HTR-8/SVneo (cell line): ENCODE results near the gene TRPV5.

Source experiments
- DNase-seq: peaks from one replicate; pipeline ENCODE4 v3.0.0; 2011; ENCODE audit warnings: low spot score, mixed read lengths; ENCODE audit not compliant: insufficient read length
- FAIRE-seq: peaks from 2 replicates; lab custom pipeline; 2011; peaks lifted over from hg19 to GRCh38; lab: Jason Lieb, UNC

The TRPV5 gene

DNA sequence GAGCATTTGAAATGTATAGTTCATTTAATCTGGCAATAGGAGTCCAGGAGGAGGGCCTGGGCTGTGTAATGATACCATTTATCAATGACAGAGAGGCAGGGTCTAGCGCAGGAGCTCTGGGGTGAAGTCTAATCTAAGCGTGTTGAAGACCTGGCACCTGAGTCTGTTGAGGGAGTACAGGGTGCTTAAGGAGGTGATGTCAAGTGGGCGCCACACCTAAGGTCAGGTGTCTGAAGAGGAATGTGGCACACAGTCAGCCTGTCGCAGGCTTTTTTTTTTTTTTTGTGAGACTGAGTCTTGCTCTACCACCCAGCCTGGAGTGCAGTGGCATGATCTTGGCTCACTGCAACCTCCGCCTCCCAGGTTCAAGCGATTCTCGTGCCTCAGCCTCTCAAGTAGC lies 8.0 kb upstream of the TRPV5 start:
- no peak for FAIRE-seq
- no peak for DNase-seq

DNA sequence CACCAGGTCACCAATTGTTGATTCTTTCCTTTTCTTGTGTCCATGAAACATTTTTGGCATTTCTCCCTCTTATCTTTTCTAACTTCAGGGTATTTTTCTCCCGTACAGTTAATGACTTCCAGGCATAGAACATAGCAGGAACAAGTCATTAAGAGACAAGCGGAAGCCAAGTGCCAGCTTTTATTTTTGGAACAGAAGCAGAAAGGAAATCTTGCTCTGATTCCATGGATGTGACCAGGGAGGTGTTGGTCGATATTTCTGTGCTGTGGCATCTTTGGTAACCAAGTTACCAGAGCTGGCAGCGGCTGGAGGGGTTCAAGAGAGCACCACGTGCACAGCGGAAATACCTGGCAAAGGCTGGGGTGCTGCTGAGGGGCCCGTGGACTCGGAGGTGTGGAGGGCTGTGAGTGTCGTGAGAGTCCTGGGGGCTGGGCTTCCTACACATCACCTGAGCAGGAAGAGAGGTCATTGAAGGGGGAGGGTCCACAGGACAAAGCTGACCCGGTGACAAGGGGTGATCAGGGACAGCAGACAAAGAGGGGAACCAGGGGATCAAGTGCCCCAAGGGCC lies 7.5 kb upstream of the TRPV5 start:
- FAIRE-seq (no peak), DNase-seq (no peak)

DNA sequence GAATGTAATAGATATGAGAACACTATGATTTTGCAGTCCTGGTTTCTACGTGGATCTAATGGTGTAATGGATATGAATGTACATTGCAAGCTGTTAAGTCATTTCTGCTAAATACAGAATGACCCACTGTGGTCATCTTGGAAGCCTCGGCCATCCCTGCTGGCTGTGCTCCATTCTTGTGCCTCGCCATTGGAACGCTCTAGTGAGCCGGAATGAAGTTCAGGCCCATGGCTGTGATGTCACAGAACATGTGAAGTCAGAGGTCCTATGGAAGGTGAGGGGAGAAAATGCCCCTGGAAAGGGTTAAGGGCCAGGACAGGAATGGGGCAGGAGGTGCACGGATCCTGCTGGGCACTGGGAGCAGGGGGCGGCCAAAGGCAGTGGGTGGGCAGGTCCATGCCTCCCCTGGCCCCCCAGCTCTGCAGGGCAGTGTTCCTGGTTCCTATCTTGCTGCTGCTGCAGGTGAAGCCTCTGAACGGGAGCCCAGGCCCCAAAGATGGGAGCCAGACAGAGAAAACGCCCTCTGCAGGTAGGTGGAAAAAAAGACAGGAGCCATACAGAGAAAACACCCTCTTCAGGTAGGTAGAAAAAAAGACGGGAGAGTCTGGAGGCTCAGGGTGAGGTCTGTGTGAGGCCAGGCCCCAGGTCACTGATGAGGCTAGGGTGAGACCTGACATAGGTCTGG lies 5.8 kb upstream of the TRPV5 start, which contains the start of gene LLCFC1:
LLCFC1 (plus strand) TSS at position 259 of the 685 bp plus-strand sequence; CDS start at position 397, 138 bp downstream.
- DNase-seq (peak; percentile 5), FAIRE-seq (no peak)

DNA sequence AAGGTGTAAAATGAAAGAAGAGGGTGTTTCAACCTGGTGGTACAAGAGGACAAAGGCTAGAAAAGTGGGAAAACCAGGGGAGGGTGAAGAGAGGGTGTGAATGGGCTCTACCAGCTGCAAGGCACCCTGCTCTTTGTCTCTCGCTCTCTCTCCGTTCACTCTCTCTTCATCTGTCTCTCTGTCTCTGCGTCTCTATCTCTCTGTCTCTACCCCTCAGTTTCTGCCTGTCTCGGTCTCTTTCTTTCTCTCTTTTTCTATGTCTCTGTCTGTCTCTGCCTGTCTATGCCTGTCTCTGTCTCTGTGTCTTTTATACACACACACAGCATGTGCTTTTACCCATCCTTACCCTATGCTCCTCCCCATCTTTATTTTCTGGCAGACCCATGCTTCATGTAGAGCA lies 5.1 kb upstream of the TRPV5 start:
- no peak for DNase-seq
- FAIRE-seq, result no peak

DNA sequence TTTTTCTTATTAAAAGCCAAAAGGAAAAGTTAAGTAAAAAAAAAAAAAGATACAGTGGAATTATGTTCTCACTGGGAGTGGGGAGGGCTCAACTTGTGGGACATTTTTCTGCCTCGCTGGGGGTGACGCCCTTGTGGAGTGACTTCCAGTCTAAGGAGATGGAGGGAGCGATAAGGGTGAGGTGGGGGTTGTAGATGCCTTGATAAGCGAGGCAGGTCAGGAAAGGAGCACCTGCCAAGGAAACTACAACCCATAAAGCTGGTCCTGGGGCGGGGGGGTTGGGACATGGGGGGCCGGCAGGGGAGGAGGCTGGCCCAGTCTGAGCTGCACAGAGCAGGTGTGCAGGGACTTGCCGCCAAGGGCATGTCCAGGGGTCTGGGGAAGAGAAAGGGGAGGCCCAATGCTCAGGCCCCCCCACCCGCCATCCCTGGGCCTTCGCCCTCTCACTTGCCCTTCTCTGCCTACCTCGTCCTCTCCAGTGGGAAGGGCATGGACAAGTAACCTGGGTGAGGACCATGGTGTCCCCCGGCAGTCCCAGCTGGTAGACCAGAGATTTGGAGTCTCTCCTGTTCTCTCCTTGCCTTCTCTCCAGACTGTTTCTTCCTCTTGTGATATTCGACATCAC lies 2.5 kb upstream of the TRPV5 start:
- no peak for FAIRE-seq
- no peak for DNase-seq

DNA sequence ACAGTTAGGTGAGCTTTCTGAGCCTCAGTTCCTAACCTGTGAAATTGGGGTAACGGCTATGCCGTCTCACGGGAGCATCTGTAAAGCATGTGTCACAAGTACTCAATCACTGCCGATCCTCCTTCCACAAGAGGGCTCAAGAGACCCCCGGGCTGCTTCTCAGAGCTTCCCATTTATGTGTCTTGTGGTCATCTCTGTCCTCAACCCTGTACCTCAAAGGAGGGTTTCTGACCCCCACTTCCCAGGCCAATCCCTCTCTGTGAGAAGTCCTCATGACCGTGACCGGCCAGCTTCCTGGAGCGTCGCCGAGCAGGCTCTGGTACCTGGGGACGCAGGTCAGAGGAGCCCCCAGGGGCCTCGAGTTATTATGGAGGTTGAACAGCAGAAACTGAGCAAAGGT lies 510 bp upstream of the TRPV5 start:
- DNase-seq (no peak), FAIRE-seq (no peak)

DNA sequence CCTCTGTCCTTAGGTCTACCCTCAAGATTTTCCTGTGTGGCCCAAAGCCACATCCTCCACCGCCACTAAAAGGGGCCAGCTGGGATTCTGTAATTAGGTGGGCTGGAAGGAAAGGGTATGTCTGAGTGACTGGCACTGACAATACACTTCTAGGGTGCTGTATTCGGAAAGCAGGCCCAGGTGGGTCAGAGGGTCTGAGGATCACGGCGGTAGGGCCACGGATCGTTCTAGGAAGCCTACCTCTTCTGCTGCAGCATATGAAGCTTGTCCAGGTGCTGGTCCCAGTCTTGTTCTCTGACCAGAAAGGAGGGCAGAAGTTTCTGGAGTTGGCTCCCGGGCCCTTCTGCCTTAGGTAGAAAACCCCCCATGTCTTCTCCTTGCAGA lies 462 bp downstream of the TRPV5 start:
- no peak for DNase-seq
- FAIRE-seq, result no peak

DNA sequence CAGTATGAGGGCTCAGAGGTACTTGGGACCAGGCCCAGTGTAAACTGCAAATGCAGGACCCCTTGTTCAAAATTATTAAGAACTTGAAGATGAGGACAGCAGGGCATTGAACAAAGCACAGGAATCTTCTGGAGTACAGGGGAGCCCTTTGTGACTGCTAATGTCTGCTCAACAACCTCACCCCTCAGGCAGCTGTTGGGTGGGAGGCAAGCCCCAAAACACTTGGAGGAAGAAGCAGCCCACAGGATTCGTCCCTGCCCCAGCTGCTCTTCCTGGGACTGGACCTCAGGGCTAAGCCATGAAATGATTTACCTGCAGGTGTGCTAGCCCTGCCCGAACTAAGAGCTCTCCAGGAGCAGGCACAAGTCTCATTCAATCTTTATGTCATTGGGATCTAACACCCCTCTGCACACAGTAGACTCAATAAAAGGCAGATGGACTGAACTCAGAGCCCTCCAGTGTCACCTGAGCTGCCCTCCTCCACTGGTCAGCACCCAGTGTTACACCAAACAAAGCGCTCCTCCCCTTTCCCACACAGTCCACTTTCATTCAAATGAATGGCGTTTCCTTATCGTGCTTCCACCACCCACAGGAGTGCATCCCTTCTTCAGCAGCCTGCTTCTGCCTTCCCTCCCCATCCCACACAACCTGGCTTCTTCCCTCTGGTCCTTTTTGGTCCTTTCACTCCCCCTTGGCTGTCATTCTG lies 1.0 kb downstream of the TRPV5 start:
- DNase-seq (no peak), FAIRE-seq (no peak)

DNA sequence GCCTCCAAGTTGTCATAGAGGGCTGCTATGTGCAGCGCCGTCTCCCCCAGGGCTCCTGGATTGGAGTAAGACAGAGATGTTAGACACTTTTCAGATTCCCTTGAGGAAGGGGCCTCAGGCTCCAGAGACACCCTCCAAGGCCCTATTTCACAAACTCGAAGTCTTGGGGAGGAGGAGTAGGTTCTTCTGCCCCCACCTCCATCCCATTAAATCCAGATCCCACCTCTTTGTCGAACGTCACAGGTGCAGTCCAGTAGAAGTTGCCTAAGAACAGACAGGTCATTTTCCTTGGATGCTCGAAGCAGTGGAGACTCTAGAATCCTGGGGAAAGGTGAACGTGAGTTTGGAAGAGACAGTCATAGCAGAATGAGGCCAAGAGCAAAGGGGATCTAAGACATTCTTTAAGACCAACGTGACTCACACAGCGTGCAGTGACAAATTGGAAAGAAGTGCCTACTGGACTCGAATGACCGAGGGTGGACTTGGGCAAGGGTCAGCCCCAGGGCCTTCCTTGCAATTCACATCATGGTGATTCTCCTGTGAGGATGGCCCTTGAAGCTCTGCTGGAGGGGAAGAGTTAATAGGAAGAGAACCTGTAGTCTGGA lies 3.3 kb downstream of the TRPV5 start:
- no peak for FAIRE-seq

DNA sequence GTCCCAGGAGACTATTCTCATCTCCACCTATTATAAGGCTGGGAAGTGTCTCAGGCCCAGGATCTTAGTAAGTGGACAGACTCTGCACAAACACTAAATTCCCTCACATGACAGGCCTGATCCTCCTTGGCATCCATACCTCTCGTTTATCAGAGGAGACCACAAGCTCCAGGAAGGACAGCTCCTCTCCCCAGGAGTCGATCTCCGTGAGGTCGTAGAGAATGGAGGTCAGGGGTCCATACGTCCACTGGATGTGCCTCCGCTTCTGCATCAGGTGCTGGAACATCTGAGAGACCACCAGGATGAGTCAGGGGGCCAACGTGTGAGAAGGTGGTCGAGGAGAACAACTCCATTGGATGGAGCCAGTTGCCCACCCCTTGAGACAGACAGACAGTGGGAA lies 5.6 kb downstream of the TRPV5 start:
- no peak for DNase-seq
- no peak for FAIRE-seq

More for the DNA sequence above, 3.3 kb downstream of the TRPV5 start:
- DNase-seq, result no peak

DNA sequence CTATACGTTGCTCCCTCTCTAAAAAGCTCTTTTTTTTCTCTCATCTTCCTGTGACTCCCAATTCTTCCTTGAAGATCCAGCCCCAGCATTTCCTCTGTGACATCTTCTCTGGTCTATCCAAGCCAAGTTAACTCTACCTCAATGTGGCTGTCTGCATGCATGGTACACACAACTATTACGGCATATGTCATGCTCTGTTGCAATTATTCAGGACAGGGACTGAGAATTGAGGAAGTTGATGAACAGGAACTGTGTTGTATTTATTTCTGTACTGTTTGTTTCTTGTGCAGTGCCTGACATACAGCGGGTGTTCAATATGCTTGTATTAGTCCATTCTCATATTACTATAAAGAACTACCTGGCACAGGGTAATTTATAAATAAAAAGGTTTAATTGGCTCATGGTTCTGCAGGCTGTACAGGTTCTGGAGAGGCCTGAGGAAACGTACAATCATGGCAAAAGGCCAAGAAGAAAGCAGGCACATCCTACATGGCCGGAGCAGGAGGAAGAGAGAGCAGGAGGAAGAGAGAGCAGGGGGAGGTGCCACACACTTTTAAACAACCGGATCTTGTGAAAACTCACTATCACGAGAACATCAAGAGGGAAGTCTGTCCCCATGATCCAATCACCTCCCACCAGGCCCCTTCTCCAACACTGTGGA lies 6.3 kb downstream of the TRPV5 start:
- FAIRE-seq, result no peak
- no peak for DNase-seq

DNA sequence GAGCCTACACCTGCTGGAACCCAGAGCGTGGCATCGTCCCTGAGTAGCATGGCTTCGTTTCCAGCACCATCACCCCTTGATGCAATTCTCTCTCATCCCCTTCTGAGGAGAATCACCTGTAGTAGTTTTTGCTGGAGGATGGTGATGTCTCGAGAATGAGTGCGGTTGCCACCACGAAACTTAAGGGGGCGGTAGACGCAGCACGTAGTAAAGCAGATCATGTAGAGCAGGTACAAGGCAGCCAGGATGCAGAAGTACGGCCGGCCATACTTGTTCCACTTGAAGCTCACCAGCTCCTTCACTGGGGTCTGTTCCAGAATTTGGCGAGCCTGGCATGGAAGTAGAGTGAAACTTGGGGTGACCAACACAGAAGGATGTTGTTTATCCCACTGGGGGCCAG lies 8.1 kb downstream of the TRPV5 start:
- no peak for DNase-seq
- no peak for FAIRE-seq

DNA sequence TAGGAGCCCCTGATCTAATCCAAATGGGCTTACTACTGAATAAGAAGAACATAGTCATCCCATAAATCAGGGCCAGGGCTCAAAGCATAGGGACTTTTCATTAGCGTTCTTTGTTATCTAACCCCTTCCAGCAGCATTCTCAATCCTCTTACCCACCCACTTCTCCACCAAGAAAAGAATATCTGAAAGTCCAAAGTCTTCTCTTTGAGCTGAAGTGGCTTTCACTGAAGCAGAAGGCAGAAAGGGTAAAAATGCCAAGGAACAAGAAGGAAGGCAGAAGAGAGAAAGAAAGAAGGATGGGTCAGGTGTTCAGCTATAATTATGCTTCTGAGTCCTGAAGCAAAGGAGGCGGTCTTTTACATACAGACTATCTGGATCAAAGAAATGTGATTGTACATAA lies 10.2 kb downstream of the TRPV5 start:
- no peak for DNase-seq
- FAIRE-seq, result no peak

DNA sequence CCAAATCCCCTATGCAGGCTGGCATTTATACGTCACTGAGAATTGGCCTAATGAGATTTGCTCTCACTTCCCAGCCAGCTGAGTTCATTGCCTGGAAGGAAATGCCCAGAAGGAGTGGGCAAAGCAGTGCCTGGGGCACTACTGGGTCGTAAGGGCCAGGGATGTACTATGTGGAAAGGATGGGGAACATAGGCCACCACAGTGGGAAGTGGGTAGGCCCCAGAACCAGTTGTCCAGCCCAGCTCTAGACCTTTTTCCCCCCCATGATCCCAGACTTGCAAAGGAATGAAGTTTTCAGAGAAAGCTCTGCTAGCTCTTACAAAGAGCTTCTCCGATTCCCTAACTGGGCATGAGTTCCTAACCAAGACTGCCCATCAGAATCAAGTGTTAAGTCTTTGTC lies 13.9 kb downstream of the TRPV5 start:
- FAIRE-seq, result no peak
- no peak for DNase-seq

DNA sequence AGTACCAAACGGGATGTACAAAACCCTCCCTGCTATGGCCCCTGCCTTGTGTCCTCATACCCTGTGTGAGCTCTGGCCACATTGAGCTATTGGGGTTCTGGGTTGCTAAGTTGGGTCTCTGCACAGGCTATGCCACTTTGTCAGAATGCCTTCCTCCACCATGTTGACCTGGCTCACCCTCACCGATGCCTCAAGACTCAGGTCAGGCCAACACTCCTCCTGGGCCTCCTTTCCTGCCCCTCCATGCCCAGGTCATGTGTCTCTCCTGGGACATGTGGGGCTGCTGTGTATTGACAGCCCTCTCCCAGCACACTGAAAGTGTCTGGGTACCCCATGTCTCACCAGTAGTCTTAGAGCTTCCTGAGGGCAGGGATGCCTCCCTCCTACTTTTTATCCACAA lies 14.6 kb downstream of the TRPV5 start:
- DNase-seq, result no peak

DNA sequence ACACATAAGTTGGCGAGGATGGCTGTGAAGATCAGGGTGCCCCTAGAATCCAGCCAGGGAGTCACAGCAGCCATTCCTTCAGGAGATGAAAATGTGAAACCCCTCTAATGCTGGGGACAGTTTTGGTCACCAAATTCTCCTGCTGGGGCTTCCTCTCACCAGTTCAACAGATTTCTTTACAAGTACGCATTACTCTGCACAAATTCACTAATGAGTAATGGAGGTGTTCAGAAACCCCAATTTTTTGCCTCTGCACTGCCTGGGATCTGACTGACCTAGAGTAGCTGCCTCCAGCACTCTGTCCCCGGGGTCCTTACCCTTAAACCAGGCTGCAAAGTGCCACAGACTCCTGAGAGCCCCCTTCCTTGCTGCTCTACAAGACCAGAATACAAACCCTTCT lies 16.1 kb downstream of the TRPV5 start:
- DNase-seq (no peak), FAIRE-seq (no peak)

More for the DNA sequence above, 14.6 kb downstream of the TRPV5 start:
- FAIRE-seq, result no peak

DNA sequence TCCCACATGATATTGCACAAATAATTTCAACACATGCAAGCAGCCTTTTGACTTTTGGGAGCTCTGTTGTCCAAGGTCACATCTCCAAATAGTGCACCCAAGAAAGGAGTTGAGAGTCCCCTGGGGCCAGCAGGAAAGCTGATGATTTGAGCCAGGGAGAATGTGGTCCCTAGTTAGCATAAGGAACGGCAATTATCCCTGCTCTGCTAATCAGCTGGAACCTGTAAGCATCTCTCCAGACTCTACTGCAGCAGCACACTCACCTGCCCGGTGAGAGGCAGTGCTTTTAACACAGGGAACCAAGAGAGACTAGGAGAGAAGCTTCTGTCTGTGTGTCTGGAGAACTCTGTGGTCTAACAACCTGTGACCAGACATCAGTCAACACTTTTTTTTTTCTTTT lies 17.0 kb downstream of the TRPV5 start:
- no peak for FAIRE-seq
- DNase-seq, result no peak

DNA sequence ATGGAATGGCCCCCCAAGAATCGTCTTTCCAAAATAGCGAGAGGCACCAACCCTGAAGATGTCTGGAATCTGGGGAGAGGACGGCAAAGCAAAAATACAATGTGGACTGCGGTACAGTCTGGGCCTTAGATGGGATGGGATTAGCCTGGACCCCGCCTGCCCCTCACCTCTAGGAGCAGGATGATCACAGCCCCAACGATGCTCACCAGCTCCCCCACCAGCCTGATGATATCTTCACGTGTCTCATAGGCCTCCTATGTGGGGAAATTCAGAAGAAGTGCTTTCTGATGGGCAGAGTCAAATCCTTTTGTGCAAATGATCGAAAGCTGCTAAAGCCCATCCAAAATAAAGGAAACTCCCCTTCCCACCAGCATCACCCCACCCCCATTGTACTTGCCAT lies 18.2 kb downstream of the TRPV5 start:
- FAIRE-seq (no peak), DNase-seq (no peak)

DNA sequence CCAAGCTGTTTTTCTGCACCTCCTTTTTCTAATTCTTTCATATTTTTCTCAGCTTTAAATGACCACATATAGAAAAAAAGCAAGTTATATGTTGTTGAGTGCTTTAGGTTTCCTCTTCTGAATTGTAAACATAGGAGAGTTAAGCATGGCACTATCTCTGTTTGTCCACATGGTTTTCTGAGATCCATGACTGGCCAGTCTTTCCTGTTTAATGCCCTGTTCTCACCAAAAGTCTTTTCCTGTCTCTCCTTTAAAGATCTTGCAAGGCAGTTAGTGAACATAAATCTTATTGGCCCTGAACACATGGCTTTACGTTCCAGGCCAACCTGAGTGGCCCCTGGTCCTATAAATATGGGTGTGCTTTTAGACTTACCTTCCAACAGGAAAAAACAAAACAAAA lies 19.4 kb downstream of the TRPV5 start:
- DNase-seq (no peak), FAIRE-seq (no peak)

DNA sequence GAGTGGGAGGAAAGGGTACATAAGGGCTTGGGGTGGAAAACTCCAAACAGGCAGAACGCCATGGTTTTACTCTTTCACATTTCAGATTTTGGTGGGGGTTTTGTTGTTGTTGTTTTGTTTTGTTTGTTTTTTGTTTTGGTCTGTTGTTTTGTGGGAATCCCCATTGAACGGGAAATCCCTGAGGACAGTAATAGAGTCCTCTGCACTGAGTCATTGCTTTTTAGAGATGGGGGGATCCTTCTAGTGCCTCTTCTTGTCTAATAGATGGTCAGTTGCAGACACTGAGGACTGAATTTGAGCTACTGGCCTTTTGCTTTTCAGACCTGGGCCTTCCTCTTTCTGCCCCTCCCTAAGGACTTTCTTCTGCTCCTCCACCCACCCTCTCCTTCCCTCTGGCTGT lies 20.0 kb downstream of the TRPV5 start:
- DNase-seq (no peak), FAIRE-seq (no peak)
